NOMO-1 (cell line): ENCODE data around the gene PRKAA2.
"Not testable (repeated sequence)": the region's sequence is repeated elsewhere in the genome, so short reads cannot be mapped to it uniquely, and the experiment has no call there.

Experiments
- DNase-seq, 2 experiments: peaks; one replicate each; lab custom pipeline; 2025; ENCODE audit not compliant: unreplicated experiment in 2 of 2; lab: John Stamatoyannopoulos, UW

Gene PRKAA2

GRCh38 chr1:56644919-56645676 lies at the start of gene PRKAA2:
PRKAA2 (plus strand) TSS chr1:56645314; CDS start chr1:56645388, 74 bp downstream.
- no peak for DNase-seq

GRCh38 chr1:56595397-56596191 lies 49.5 kb upstream of the PRKAA2 start:
- DNase-seq: not testable (repeated sequence)

GRCh38 chr1:56610097-56610496 lies 35.0 kb upstream of the PRKAA2 start:
- DNase-seq: not testable (repeated sequence)

- not testable (repeated sequence) for DNase-seq
Measured at GRCh38 chr1:56610770-56611169, 34.3 kb upstream of the PRKAA2 start.

GRCh38 chr1:56617141-56617540 lies 28.0 kb upstream of the PRKAA2 start:
- no peak for DNase-seq

GRCh38 chr1:56625819-56626440 lies 19.2 kb upstream of the PRKAA2 start:
- no peak for DNase-seq

- DNase-seq: no peak
Measured at GRCh38 chr1:56626546-56626945, 18.6 kb upstream of the PRKAA2 start.

GRCh38 chr1:56627019-56627635 lies 18.0 kb upstream of the PRKAA2 start:
- no peak for DNase-seq

GRCh38 chr1:56627636-56628039 lies 17.5 kb upstream of the PRKAA2 start:
- DNase-seq: no peak

- no peak for DNase-seq
Measured at GRCh38 chr1:56630786-56631185, 14.3 kb upstream of the PRKAA2 start.

GRCh38 chr1:56631901-56632300 lies 13.2 kb upstream of the PRKAA2 start:
- no peak for DNase-seq

GRCh38 chr1:56634981-56635380 lies 10.1 kb upstream of the PRKAA2 start:
- no peak for DNase-seq

- DNase-seq: no peak
Measured at GRCh38 chr1:56638248-56638647, 6.9 kb upstream of the PRKAA2 start.

GRCh38 chr1:56639211-56639610 lies 5.9 kb upstream of the PRKAA2 start:
- no peak for DNase-seq

- no peak for DNase-seq
Measured at GRCh38 chr1:56643661-56644060, 1.5 kb upstream of the PRKAA2 start.

GRCh38 chr1:56644064-56644918 lies 823 bp upstream of the PRKAA2 start:
- no peak for DNase-seq

GRCh38 chr1:56645677-56646305 lies 677 bp downstream of the PRKAA2 start:
- DNase-seq: no peak

- DNase-seq: no peak
Measured at GRCh38 chr1:56646611-56647010, 1.5 kb downstream of the PRKAA2 start.

- DNase-seq: no peak
Measured at GRCh38 chr1:56647106-56647505, 2.0 kb downstream of the PRKAA2 start.

- DNase-seq: no peak
Measured at GRCh38 chr1:56648546-56648945, 3.4 kb downstream of the PRKAA2 start.
